HCT116 (cell line): ENCODE data around the gene UTS2R. TPM values are rescaled to one million over a fixed set of nuclear protein-coding genes. Genes with fewer than 3 reads are reported as not detected.

Experiments
- ATAC-seq: fragments of 200-7000 bp; cut with Tn5 transposase; 2 replicates; pipeline ENCODE4 v1.9.1; 2020; ENCODE audit warnings: mild to moderate bottlenecking, moderate library complexity
- BruUV-seq: library from RNA; stranded (reverse); fragments of 400-500 nt; replicated peaks from 2 replicates; lab custom pipeline; 2021; lab: Mats Ljungman, UMichigan
- CTCF ChIA-PET: fragments of 300-600 bp; sonication (Branson Sonifier 250); formaldehyde crosslinking; loops from one replicate; lab custom pipeline; 2021; ENCODE audit warnings: antibody characterized with exemption; lab: Charles Lee
- POLR2A ChIA-PET: fragments of 300-600, 350-600 bp; sonication (Branson Sonifier 250); formaldehyde crosslinking; loops from one replicate; lab custom pipeline; 2021; ENCODE audit warnings: antibody characterized with exemption; lab: Charles Lee
- RAD21 ChIA-PET, 2 experiments: fragments of 300-600 bp; sonication (Branson Sonifier 250); formaldehyde crosslinking; loops; one replicate each; lab custom pipeline; 2023; ENCODE audit warnings: low total read pairs in 2 of 2; ENCODE audit not compliant: uncharacterized antibody in 2 of 2, unreplicated experiment in 2 of 2, low non-redundant PET in 1 of 2; lab: Charles Lee
- DNase-seq: peaks from one replicate; pipeline ENCODE4 v3.0.0-alpha.2; 2010; ENCODE audit warnings: low read depth, low spot score
- H2AFZ ChIP-seq: fragments of 200-600 bp; shearing (Covaris generic), sonication (generic); 2 replicates; pipeline ENCODE4 v1.6.1; 2017; ENCODE audit warnings: low read depth, mixed run types, mixed read lengths, antibody characterized with exemption, low read length; ENCODE audit not compliant: poor library complexity, severe bottlenecking
- H3K27ac ChIP-seq: 2 replicates; pipeline ENCODE4 v1.5.1; 2012; ENCODE audit warnings: low read depth, low read length
- H3K27me3 ChIP-seq: fragments of 200-600 bp; sonication (generic); 2 replicates; pipeline ENCODE4 v1.6.1; 2016; ENCODE audit warnings: mixed run types, low read length, mixed read lengths; ENCODE audit not compliant: insufficient read depth
- H3K36me3 ChIP-seq, 2 experiments: fragments of 200-500 bp in 1 of 2; fragments of 200-600 bp in 1 of 2; sonication (Bioruptor generic) in 1 of 2; sonication (generic) in 1 of 2; 2 replicates each; pipeline versions ENCODE4 v1.5.1 to v1.6.1; 2014 to 2016; ENCODE audit warnings: low read length in 2 of 2, inconsistent platforms in 1 of 2, mixed read lengths in 1 of 2, mixed run types in 1 of 2; ENCODE audit not compliant: insufficient read depth in 2 of 2, control insufficient read depth in 1 of 2
- H3K4me1 ChIP-seq, 2 experiments: fragments of 200-600 bp in 1 of 2; sonication (generic) in 1 of 2; 2 replicates each; pipeline versions ENCODE4 v1.5.1 to v1.6.1; 2012 to 2017; ENCODE audit warnings: low read length in 2 of 2, inconsistent platforms in 1 of 2, mild to moderate bottlenecking in 1 of 2, mixed read lengths in 1 of 2, mixed run types in 1 of 2, moderate library complexity in 1 of 2; ENCODE audit not compliant: insufficient read depth in 2 of 2, control insufficient read depth in 1 of 2
- H3K4me2 ChIP-seq: fragments of 200-600 bp; sonication (generic); 2 replicates; pipeline ENCODE4 v1.6.1; 2017; ENCODE audit warnings: mixed run types, low read length, mixed read lengths
- H3K4me3 ChIP-seq, 2 experiments: fragments of 200-600 bp in 1 of 2; sonication (generic) in 1 of 2; replicated peaks in 1 of 2; 2 replicates each; pipeline ENCODE4 v1.5.1; 2011 to 2016; ENCODE audit warnings: low read length in 2 of 2, control low read depth in 1 of 2, low read depth in 1 of 2, mild to moderate bottlenecking in 1 of 2, mixed read lengths in 1 of 2, mixed run types in 1 of 2
- H3K79me2 ChIP-seq: fragments of 200-600 bp; sonication (generic); 2 replicates; pipeline ENCODE4 v1.6.1; 2017; ENCODE audit warnings: mild to moderate bottlenecking, mixed run types, low read length, moderate library complexity, mixed read lengths; ENCODE audit not compliant: insufficient read depth
- H3K9ac ChIP-seq: fragments of 200-600 bp; sonication (generic); 2 replicates; pipeline ENCODE4 v1.6.1; 2016; ENCODE audit warnings: low read length, mixed read lengths
- H3K9me2 ChIP-seq: fragments of 200-600 bp; sonication (generic), shearing (Covaris generic); 2 replicates; pipeline ENCODE4 v1.6.1; 2017; ENCODE audit warnings: mixed run types, mild to moderate bottlenecking, moderate library complexity; ENCODE audit not compliant: insufficient read depth
- H3K9me3 ChIP-seq, 2 experiments: fragments of 200-500 bp in 1 of 2; fragments of 200-600 bp in 1 of 2; sonication (Bioruptor generic) in 1 of 2; sonication (generic) in 1 of 2; 2 replicates each; pipeline ENCODE4 v1.6.1; 2014 to 2017; ENCODE audit warnings: low read length in 2 of 2, mixed read lengths in 2 of 2, inconsistent platforms in 1 of 2, low read depth in 1 of 2, mild to moderate bottlenecking in 1 of 2, mixed run types in 1 of 2, moderate library complexity in 1 of 2; ENCODE audit not compliant: control insufficient read depth in 1 of 2, insufficient read depth in 1 of 2
- H4K20me1 ChIP-seq: fragments of 200-600 bp; sonication (generic), shearing (Covaris generic); 2 replicates; pipeline ENCODE4 v1.6.1; 2017; ENCODE audit warnings: mixed run types, mild to moderate bottlenecking, moderate library complexity; ENCODE audit not compliant: insufficient read depth
- ATF3 ChIP-seq: IDR thresholded peaks from 2 replicates; pipeline ENCODE4 v1.6.1; 2012
- CBX3 ChIP-seq: IDR thresholded peaks from 2 replicates; pipeline ENCODE4 v1.6.1; 2012; ENCODE audit warnings: low read depth
- CEBPB ChIP-seq: IDR thresholded peaks from 2 replicates; pipeline ENCODE4 v1.6.1; 2012; ENCODE audit warnings: low read depth
- CTCF ChIP-seq, 3 experiments: fragments of 200-600 bp in 1 of 3; sonication (generic) in 1 of 3; IDR thresholded peaks in 2 of 3; conservative IDR thresholded peaks in 1 of 3; 2 replicates each; pipeline ENCODE4 v1.5.1; 2012 to 2017; ENCODE audit warnings: low read depth in 2 of 3, low read length in 2 of 3, antibody characterized with exemption in 1 of 3, borderline replicate concordance in 1 of 3, control low read depth in 1 of 3, mild to moderate bottlenecking in 1 of 3, mixed read lengths in 1 of 3, mixed run types in 1 of 3, moderate library complexity in 1 of 3; ENCODE audit not compliant: insufficient read depth in 1 of 3
- EGR1 ChIP-seq: IDR thresholded peaks from 2 replicates; pipeline ENCODE4 v1.6.1; 2012; ENCODE audit warnings: low read depth
- ELF1 ChIP-seq: IDR thresholded peaks from 2 replicates; pipeline ENCODE4 v1.6.1; 2012; ENCODE audit warnings: low read depth, borderline replicate concordance
- EZH2 ChIP-seq: fragments of 200-600 bp; sonication (generic); IDR thresholded peaks from 2 replicates; pipeline ENCODE4 v1.6.1; 2017; ENCODE audit warnings: antibody characterized with exemption, mixed run types
- EZH2phosphoT487 ChIP-seq: fragments of 200-600 bp; IDR thresholded peaks from 2 replicates; pipeline ENCODE4 v1.6.1; 2018; ENCODE audit warnings: antibody characterized with exemption, borderline replicate concordance
- MAX ChIP-seq: IDR thresholded peaks from 2 replicates; pipeline ENCODE4 v1.6.1; 2012
- POLR2A ChIP-seq: IDR thresholded peaks from 2 replicates; pipeline ENCODE4 v1.7.0; 2011; ENCODE audit warnings: borderline replicate concordance; ENCODE audit not compliant: insufficient read depth, insufficient read length; ENCODE audit errors: extremely low read depth
- POLR2AphosphoS5 ChIP-seq: IDR thresholded peaks from 2 replicates; pipeline ENCODE4 v1.6.1; 2011; ENCODE audit warnings: mild to moderate bottlenecking, low read depth, low read length, moderate library complexity
- REST ChIP-seq: IDR thresholded peaks from 2 replicates; pipeline ENCODE4 v1.6.1; 2012; ENCODE audit warnings: low read depth
- SIN3A ChIP-seq: IDR thresholded peaks from 2 replicates; pipeline ENCODE4 v1.6.1; 2012; ENCODE audit warnings: low read depth
- SP1 ChIP-seq: IDR thresholded peaks from 2 replicates; pipeline ENCODE4 v1.6.1; 2012; ENCODE audit warnings: low read depth
- ZFX ChIP-seq: fragments of 450-650 bp; IDR thresholded peaks from 2 replicates; pipeline ENCODE4 v1.6.1; 2017
- ZNF274 ChIP-seq: fragments of 200-500 bp; sonication (Bioruptor generic); IDR thresholded peaks from 2 replicates; pipeline ENCODE4 v1.6.1; 2014; ENCODE audit warnings: mild to moderate bottlenecking, low read depth, low read length, inconsistent platforms
- intact Hi-C: fragments of 100-400 bp; cut with micrococcal nuclease; formaldehyde crosslinking; loops from 2 replicates; pipeline ENCODE4 v1.10.0; 2022
- total RNA-seq: library from RNA; stranded (reverse); gene quantifications from one replicate; pipeline ENCODE4 v1.2.1, GENCODE V29; 2021; ENCODE audit not compliant: unreplicated experiment

The UTS2R gene
- total RNA-seq, 1 experiment from 2014 or later = not detected

- H3K27ac ChIP-seq = no peak overlapping the region; the same call in 1 of the 2 replicates
- peaks cover 3% of the 10 kb centered on the region; the same call in 1 of the 2 replicates for H3K79me2 ChIP-seq
- H3K9me2 ChIP-seq = no peaks in the 10 kb centered on the region
- ChIA-PET RAD21 (no interaction called here), POLR2A (no interaction called here), CTCF (interaction anchor here (1.3 kb wide), 1 partner anchor 32 kb away, joined by 4 read pairs; no protein-coding TSS in a partner anchor)
- H3K9ac ChIP-seq = no peak overlapping the region
- H2AFZ ChIP-seq = no peak overlapping the region
- TF ChIP-seq ELF1 (no peak), EZH2phosphoT487 (no peak), SP1 (no peak), ZNF274 (no peak), ATF3 (no peak), EZH2 (no peak), POLR2A (no peak), SIN3A (no peak), CEBPB (no peak), CTCF (IDR thresholded peaks at IDR 0.05 in 2 of 3, conservative IDR thresholded peaks at IDR 0.05 in 1 of 3; ENCODE audit: borderline replicate concordance in 1 of 3, insufficient read depth in 1 of 3, low read depth in 2 of 3, low read length in 2 of 3) (no peak), REST (no peak), EGR1 (no peak), POLR2AphosphoS5 (no peak), ZFX (no peak), MAX (no peak), CBX3 (no peak)
- H3K4me3 ChIP-seq = no peak overlapping the region
- intact Hi-C loops = no loop called here
- H3K4me2 ChIP-seq = no peak overlapping the region
- H3K36me3 ChIP-seq = no peaks in the 10 kb centered on the region
- no peaks in the 10 kb centered on the region for H3K27me3 ChIP-seq
- H3K4me1 ChIP-seq = peaks cover 43 to 76% of the 10 kb centered on the region in 2 experiments
- BruUV-seq = no TSS peak
- H4K20me1 ChIP-seq = no peaks in the 10 kb centered on the region
- H3K9me3 ChIP-seq = no peaks in the 10 kb centered on the region
- no peak for ATAC-seq
- DNase-seq = no peak
Measured at GRCh38 chr17:82330322-82331239, 41.0 kb upstream of the UTS2R start.
